ENCODE measurements around the gene MRGPRG.
"Not testable (repeated sequence)": the region's sequence is repeated elsewhere in the genome, so short reads cannot be mapped to it uniquely, and the experiment has no call there.

The MRGPRG gene

GRCh38 chr11:3173795-3174194 is 44.8 kb downstream of the MRGPRG start:
- no peaks in the 10 kb centered on the region for H3K4me1 ChIP-seq
- no peaks in the 10 kb centered on the region for H3K27me3 ChIP-seq
- TF ChIP-seq, protein P1, sequence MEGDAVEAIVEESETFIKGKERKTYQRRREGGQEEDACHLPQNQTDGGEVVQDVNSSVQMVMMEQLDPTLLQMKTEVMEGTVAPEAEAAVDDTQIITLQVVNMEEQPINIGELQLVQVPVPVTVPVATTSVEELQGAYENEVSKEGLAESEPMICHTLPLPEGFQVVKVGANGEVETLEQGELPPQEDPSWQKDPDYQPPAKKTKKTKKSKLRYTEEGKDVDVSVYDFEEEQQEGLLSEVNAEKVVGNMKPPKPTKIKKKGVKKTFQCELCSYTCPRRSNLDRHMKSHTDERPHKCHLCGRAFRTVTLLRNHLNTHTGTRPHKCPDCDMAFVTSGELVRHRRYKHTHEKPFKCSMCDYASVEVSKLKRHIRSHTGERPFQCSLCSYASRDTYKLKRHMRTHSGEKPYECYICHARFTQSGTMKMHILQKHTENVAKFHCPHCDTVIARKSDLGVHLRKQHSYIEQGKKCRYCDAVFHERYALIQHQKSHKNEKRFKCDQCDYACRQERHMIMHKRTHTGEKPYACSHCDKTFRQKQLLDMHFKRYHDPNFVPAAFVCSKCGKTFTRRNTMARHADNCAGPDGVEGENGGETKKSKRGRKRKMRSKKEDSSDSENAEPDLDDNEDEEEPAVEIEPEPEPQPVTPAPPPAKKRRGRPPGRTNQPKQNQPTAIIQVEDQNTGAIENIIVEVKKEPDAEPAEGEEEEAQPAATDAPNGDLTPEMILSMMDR (IDR thresholded peaks at IDR 0.05; ENCODE audit: low read depth, low read length) = no peak
- no peaks in the 10 kb centered on the region for H3K9me3 ChIP-seq
- DNase-seq = no peak
- H3K4me3 ChIP-seq (ENCODE audit: low read depth, low read length) = no peak overlapping the region
- H3K36me3 ChIP-seq = no peaks in the 10 kb centered on the region

GRCh38 chr11:3171931-3172560 is 46.6 kb downstream of the MRGPRG start:
- H3K36me3 ChIP-seq = no peaks in the 10 kb centered on the region
- no peaks in the 10 kb centered on the region for H3K4me1 ChIP-seq
- DNase-seq = no peak
- no peaks in the 10 kb centered on the region for H3K27me3 ChIP-seq
- no peaks in the 10 kb centered on the region for H3K9me3 ChIP-seq
- TF ChIP-seq, protein P1 (IDR thresholded peaks at IDR 0.05; ENCODE audit: low read depth, low read length) = no peak
- H3K4me3 ChIP-seq (ENCODE audit: low read depth, low read length) = no peak overlapping the region

DNA sequence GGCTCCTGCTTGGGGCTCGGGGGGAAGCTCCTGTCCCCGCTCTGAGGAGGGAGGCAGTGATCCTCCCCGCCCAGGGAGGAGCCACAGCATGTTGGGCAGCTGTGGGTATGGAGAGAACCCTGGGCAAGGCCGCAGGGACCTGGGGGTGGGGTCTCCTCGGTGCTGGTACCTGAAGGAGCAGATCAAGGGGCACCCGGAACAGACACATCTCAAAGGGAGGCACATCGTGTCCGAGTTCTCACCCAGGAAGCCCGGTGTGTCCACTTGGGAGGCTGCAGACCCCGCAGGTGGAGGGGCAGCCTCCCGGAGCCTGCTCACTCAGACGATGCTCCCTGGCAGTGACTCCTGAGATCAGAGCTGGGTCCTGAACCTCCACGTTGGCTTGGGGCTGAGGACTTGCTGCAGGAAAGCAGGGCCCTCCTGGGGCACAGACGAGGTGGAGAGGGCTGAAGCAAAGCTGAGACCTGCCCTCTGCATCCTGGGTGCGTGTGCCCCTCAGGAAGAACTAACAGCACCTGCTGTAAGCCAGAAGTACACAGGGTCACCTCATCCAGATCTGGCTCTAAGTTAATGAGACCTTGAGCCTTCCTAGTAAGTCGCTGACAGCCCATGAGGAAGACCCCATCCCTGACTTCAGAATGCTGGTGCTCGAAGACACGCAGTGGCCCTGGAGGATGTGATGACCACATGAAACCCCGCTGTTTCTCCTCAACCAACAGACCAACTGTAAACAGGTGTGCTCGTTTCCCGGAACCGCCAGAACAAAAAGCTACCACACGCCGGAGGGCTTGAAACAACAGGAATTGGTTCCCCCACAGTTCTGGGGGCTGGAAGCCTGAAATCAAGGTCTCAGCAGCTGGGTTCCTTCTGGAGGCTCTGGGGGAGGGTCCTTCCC is 47.6 kb downstream of the MRGPRG start:
- Histone ChIP-seq H3K9me3 (no peaks in the 10 kb centered on the region), H3K4me3 (ENCODE audit: low read depth, low read length) (no peak overlapping the region), H3K27me3 (no peaks in the 10 kb centered on the region), H3K36me3 (no peaks in the 10 kb centered on the region), H3K4me1 (no peaks in the 10 kb centered on the region)
- DNase-seq = no peak
- TF ChIP-seq, protein P1 (IDR thresholded peaks at IDR 0.05; ENCODE audit: low read depth, low read length) = no peak

GRCh38 chr11:3170044-3170755 is 48.4 kb downstream of the MRGPRG start:
- Histone ChIP-seq H3K9me3 (no peaks in the 10 kb centered on the region), H3K36me3 (no peaks in the 10 kb centered on the region), H3K4me3 (ENCODE audit: low read depth, low read length) (no peak overlapping the region), H3K4me1 (no peaks in the 10 kb centered on the region), H3K27me3 (no peaks in the 10 kb centered on the region)
- TF ChIP-seq, protein P1 (IDR thresholded peaks at IDR 0.05; ENCODE audit: low read depth, low read length) = no peak
- no peak for DNase-seq

DNA sequence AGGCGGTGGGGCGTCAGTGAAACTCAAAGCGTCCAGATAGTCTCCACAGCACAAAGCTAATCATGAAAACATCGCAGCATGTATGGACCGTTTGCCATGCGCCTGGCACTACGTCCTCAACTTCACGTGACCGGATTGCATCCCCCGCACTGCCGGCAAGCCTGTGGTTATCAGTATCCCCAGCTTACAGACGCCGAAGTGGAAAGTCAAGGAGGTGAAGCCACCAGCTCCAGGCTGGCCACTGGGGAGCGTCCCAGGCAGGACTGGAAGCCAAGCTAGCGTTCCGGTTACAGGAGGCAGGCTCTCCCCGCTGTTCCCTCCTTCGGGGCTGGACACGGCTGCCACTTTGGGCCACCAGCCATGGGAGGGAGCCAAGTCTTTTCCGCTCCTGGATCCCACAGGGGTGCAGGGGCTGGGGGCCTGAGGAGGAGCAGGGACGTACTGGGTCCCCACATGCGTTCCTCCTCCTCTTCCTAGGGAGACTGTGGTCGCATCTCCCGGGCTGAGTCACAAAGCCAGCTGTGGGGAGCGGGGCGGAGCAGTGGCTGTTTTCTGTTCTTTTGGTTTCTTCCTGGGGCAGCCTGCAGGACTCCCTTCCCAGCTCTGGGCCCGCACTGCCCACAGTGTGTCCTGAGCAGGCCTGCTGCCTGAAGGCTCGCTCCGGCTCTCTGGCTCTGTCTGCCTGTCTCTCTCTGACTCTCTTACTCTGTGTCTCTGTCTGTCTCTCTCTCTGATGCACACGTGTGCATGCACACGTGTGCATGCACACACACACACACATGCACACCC is 49.2 kb downstream of the MRGPRG start:
- Histone ChIP-seq H3K4me1 (no peaks in the 10 kb centered on the region), H3K9me3 (no peaks in the 10 kb centered on the region), H3K4me3 (ENCODE audit: low read depth, low read length) (peak overlapping the region; percentile 16), H3K27me3 (no peaks in the 10 kb centered on the region), H3K36me3 (no peaks in the 10 kb centered on the region)
- DNase-seq = no peak
- TF ChIP-seq, protein P1 (IDR thresholded peaks at IDR 0.05; ENCODE audit: low read depth, low read length) = no peak

- H3K4me1 ChIP-seq, DNase-seq, H3K36me3 ChIP-seq, H3K9me3 ChIP-seq, H3K27me3 ChIP-seq: not testable (repeated sequence)
- peak overlapping the region; percentile 16; the same call in 1 of the 2 replicates for H3K4me3 ChIP-seq (ENCODE audit: low read depth, low read length)
Observed at GRCh38 chr11:3168742-3169254, 49.8 kb downstream of the MRGPRG start.
